GM19438 (cell line): Measurements from ENCODE around the gene SCEL.
"Not testable (repeated sequence)": the region's sequence is repeated elsewhere in the genome, so short reads cannot be mapped to it uniquely, and the experiment has no call there.

Source experiments
- ATAC-seq: cut with Tn5 transposase; IDR thresholded peaks from one replicate; pipeline ENCODE4 v1.9.1; 2021; ENCODE audit warnings: low read depth; ENCODE audit not compliant: unreplicated experiment

SCEL gene, protein sequence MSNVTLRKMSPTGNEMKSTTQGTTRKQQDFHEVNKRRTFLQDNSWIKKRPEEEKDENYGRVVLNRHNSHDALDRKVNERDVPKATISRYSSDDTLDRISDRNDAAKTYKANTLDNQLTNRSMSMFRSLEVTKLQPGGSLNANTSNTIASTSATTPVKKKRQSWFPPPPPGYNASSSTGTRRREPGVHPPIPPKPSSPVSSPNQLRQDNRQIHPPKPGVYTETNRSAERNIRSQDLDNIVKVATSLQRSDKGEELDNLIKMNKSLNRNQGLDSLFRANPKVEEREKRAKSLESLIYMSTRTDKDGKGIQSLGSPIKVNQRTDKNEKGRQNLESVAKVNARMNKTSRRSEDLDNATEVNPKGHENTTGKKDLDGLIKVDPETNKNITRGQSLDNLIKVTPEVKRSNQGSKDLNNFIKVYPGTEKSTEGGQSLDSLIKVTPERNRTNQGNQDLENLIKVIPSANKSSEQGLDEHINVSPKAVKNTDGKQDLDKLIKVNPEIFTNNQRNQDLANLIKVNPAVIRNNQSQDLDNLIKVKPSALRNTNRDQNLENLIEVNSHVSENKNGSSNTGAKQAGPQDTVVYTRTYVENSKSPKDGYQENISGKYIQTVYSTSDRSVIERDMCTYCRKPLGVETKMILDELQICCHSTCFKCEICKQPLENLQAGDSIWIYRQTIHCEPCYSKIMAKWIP

DNA sequence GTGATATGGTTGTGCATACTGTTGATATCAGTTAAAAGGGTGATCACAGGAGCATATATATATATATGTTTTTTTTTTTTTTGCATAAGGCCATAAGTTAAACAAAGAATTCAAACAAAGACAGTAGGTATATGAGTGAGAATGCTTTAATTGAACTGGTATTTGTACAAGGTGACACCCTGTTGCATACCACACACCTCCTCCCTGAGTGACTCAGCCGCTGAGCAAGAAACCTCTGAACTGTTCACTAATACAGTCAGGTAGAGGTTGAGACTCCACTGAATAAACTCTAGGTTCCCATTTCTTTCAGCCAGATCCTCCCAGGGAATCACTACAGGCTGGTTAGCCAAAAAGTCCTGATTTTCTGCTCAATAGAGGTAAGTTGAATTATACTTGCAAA, at the start of gene SCEL:
TSS of gene SCEL (plus strand) at position 259 of the 400 bp plus-strand sequence. CDS start 20,170 bp downstream, outside the sequence.
- ATAC-seq: no peak

DNA sequence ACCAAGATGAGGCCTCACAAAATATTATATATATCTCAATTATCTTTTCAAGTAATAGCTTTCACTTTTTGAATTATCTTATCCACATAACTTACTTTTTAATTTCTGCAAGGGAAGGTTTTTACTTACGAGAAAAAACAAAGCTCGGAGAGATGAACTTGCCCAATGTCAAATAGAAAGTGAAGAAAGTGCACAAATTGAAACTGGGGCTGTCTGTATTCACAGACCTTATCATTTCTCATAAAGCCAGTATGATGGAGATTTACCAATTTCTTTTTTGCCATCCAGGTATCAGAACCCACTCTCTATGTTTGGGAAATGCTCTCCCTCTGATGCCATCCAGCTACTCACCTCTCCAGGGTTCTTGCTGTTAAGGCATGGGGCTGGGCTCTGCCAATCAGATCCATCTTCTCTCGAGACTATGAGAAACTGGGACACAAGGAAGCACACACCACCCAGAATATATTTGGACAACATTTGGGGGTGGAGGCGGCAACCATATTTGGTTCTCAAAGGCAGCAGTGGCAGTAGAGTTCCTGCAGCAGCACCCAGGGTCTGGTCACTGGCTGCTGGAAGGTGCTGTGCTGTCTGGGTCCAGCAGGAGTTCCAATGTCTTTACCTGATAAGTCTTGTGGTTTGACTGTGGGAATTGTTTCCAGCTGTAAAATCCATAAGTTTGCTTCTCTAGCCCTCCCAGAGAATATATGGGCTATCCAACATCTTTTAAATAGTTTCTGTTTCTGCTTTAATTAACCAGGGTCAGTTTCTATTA, 45.8 kb upstream of the SCEL start:
- ATAC-seq: no peak

DNA sequence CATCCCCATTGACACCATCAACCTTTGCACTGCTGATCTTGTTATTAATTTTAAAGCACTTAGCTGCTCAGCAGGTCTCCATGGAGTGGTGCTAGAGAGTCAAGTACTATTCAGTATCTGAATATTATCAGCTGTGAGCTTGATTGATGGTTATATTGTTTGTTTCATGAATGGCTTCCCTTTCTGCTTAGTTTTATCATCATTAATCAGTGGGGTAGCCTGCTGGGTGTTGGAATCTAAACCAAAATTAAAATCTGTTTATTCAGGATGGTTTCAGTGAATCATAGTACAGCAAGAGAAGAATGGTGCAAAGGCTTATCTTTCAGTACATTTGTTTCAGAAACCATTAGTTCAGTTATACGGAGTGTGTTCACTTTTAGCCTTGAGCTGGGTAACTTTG, 42.5 kb upstream of the SCEL start:
- no peak for ATAC-seq

DNA sequence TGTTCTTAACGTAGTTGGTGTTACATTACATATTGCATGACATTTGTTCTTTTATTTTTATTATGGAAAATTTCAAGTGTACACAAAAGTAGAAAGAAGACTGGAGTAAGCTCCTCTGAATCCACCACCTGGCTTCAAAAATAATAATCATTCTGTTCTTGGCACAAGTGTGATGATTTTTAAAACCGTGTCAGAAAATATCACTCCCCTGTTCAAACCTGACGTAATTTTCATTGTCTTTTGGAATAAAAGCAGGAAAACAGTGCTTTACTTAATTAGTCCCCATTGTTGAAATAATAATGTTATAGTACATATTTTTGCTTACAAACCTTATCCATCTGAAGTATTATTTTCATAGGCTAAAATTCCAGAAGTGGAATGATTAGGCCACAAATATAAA, 41.3 kb upstream of the SCEL start:
- ATAC-seq: no peak

DNA sequence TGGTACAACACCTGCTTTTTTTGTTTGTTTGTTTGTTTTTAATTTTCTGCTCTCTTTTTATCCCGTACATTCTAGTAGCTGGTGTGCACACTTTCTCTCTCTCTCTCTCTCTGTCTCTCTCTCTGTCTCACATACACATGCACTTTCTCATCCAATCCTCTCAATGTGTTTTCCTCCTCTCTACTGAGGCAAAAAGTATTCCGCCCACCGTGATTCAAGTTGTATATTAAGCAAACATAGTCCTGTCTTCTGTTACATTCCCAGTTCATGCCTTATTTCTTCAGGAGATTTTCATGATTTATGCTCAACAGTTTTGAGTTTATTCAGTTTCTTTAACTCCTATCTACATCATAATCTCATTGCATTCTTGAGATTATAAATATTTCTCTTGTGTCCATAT, 38.2 kb upstream of the SCEL start:
- no peak for ATAC-seq

DNA sequence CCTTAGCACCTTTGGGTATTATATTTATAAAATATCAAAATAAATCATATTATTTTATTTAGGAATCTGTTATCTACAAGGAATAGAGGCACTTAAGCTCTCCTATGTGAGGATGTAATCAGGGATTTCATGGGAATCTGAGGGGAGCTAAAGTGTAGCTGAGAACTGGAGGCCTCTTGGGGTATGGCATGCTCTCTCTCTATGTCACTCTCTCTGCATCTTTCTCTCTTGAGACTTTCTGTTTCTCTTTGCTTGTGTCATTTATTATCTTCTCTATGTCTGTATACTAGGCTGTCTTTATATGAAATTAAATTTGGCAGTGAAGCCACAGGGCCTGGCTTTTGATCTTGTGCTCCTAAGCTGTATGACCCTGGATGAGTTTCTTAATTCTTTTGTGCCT, 37.7 kb upstream of the SCEL start:
- no peak for ATAC-seq

DNA sequence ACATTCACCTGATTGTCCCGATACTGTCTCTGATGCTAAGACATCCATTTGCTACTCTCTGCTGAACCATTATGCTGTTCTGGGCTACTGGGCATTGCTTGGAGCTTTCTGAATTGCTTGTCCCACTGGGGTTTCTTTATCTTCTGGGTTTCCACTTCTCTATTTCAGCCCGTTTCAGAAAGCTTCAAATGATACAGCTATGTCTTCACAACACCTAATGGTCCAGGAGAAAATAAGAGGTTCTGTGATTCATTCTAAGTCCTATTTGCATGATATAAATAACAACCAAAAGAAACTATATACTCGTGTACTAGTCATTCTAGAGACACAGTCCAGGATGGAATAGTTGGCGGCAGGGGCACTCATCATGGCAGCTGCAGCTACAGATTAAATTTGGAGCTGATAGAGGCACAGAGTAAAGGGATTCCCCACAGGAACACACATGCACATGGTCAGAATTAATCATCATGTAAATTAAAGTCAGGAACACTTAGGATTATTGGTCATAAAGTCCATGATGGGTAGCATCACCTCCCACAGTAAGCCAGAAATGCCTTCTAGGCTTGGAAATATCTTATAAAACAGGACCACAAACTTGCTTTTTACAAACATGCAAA, 33.3 kb upstream of the SCEL start:
- ATAC-seq: peak; percentile 96

DNA sequence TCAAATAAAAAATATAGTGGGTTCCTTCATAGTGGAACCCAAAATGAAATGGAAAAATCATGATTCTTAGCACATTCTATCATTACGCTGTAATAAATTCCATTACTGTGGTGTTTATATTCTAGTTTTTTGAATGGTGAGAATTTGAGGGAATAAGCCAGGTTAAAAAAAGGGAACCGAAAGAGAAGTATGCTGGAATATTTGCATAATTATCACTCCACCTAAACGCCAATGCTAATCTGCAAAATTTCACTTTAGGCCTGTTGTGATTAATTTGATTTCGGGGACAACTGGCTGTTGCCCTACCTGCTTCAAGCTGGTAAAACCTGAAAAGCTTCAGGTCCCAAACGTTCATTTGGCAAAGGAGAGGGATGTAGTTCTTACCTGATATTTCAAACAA, 32.1 kb upstream of the SCEL start:
- ATAC-seq: no peak

DNA sequence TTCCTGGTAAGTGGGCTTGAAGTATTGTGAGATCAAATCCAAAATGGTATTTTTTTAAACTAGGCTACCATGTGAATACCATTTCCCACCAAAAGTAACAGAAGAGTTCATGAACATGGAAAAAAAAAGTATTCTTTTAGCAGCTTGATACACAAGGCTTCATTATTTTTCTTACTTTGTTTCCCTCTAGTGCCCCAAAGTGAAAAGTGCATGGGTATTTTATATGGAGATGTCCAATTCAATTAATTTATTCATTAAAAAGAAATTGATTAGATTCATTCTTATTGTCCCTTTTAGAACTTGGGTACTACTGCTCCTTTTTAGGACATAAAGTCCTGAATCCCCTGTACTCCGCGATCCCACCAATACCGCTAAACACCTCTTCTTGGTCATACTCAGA, 28.6 kb upstream of the SCEL start:
- ATAC-seq: no peak

DNA sequence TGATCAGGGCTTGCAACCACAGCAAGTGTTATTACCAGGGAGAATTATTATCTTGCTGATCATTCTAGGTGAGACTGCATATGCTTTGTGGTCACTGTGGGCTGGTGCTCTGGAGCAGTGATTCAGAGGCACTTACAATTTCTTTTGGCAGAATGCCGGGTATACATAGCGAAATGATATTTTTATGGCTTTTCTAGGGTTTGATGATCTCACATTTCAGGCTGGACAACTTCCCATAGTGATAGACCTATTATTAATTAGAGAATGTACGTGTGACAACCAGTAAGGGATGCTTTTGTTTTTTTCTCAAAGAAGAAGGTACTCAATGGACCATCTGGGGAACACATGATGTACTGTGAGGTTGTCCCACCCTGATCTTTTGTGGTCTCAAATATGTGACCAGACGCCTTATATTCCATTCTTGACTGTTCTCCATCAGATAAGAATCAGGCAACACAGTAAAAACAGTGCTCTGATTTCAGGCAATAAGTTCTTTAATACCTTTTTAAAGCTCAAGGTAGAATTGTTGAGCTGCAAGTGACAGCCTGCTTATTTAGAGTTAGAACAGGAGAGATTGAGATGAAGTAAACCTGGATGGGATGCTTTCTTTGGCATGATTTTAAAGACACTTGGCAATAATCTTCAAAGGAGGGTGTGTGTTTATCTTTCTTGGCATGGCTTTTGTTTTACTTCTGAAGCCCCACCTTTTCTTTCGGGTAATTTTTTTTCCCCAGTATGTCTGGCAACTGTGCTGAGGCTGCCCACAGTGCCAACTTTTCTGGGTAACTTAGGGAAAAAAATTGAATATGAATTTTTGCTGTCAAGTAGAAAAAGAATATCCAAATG, 27.4 kb upstream of the SCEL start:
- ATAC-seq: no peak

DNA sequence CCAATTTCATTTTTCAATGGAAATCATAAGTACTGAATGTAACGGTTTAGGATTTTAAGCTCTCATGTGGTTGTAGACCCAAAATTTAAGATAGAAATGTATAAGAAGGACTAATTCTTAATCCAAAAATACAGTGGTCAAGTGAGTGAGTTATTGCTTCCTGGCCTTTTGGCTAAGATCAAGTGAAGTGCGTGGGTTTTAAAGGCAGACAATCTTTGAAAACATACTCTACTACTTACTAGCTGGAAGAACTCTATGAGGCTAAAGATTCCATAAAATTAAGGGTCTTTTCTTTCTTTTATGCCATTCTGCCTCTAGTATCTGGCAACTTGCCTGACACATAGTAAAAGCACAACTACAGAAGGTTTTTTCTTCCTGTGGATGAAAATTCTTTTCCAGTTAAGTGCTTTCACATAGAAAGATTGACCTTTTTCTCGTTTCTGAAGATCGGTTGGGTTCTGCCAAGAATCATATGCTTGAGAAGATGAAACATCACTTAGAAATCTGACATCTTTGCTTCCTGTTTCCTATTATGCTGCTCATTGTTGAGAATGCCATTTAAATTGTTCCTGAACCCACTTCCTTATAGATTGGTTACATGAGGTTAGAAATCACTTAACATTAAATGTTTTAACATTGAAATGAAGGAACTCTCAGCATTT, 26.4 kb upstream of the SCEL start:
- ATAC-seq: no peak

DNA sequence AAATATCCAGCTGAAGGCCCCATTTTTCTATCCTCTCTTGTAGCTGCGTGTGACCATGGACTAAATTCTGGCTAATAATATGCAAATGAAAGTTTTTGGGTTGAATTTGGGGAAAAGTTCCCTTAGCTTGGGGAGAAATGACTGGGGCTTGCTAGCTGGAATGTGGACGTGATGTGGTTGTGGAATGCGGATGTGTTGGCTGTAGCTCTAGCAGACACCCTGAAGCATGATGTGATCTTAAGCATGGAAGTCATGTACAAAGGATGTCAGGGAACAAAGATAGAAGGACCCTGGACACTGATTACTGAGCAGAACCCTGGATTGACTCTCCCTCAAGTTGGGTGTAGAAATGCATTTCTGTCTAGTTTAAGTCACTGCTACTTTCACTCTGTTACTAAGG, 25.4 kb upstream of the SCEL start:
- ATAC-seq: no peak

DNA sequence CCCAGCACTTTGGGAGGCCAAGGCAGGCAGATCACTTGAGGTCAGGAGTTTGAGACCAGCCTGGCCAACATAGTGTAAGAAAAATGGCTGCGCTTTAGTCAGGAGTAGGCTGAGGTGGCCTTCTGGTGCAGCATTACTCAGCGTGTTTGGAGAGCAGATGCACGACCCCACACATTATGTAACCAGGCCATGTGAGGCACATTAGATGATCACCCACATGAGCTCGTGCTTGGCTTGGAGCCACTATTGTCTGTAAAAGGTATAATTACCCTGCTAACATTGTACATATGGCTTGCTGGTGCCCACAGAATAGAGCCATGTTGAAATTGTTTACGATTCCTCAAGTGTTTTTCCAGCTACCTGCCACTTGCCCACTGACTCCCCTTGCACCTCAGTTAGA, 24.0 kb upstream of the SCEL start:
- ATAC-seq: no peak

DNA sequence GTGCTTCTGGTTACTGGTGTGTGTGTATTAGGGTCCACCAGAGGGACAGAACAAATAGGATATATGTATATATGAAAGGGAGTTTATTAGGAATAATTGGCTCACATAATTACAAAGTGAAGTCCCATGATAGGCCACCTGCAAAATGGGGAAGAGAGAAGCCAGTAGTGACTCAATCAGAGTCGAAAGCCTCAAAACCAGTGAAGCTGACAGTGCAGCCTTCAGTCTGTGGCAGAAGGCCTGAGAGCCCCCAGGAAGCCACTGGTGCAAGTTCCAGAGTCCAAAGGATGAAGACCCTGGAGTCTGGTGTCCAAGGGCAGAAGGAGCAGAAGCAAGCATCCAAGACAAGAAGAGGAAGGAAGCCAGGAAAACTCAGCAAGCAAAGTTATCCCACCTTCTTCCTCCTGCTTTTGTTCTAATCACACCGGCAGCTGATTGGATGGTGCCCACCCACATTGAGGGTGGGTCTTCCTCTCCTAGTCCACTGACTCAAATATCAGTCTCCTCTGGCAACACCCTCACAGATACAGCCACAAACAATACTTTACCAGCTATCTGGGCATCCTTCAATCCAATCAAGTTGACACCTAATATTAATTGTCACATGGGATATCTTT, 21.7 kb upstream of the SCEL start:
- ATAC-seq: peak; percentile 74

DNA sequence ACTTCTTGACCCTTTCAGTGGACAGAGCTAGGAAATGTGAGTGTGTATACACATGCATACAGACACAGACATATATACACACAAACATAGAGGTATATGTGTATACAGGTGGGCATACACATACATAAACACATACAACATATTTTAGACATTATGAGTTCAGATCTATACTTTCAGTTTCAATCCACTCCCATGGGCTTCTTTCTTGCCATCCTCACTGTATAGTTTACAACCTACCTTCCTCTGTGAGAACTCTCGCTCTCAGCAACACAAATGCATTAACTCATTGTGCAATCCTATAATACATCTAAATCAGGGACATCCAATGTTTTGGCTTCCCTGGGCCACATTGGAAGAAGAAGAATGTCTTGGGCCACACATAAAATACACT, 21.2 kb upstream of the SCEL start:
- ATAC-seq: peak; percentile 89

DNA sequence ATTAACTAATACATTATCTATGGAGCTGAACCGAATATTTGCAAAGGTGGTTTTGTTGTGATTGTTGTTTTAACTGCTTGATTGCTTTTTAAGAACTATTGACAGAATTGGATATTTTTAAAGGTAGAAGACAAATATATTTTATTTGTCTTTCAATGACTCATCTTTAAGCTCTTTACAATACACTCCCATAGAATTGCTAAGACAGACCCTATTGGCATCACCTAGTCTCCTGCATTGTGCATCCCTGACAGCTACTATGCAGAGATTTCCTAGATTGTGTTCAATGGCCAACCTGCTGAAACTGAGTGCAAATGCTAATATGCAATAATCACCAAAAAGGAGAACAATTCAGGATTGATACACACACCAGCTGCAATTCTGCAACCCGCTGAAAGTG, 19.7 kb upstream of the SCEL start:
- ATAC-seq: no peak

DNA sequence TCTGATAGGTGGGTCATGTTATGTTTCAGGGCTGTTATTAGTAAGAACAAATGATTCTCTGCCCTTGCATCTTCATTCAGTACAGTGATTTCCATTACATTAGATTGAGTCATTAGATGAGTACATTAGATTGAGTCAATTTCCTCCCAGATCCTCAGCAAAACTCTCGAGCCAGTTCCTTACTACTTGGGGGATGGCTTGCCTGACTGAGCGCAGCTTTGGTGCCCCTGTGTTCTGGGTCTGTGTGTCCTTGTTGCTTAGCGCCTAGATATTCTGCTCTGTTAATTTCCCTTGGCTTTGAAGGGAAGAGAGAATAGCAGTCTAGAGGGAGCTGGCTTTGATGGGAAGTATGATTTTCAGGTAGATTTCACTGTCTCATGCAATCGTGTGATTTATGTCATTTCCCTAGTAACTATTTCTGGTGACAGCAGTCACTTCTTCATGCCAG, 19.1 kb upstream of the SCEL start:
- no peak for ATAC-seq

DNA sequence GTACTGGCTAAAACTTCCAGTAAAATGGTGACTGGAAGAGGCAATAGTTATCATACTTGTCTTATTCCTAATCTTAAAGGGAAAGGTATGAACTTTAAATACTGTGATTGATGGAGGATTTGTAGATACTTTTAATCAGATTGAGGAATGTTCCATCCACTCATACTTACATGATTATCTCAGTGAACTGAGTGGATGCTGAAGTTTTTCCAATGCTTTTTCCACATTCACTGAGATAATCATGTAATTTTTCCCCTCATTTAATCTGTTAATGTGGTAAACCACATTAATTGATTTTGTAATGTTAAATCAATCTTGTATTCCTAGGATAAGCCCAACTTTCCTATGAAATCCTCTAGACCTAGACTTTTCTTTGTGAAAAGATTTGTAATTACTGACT, 17.2 kb upstream of the SCEL start:
- ATAC-seq: no peak

DNA sequence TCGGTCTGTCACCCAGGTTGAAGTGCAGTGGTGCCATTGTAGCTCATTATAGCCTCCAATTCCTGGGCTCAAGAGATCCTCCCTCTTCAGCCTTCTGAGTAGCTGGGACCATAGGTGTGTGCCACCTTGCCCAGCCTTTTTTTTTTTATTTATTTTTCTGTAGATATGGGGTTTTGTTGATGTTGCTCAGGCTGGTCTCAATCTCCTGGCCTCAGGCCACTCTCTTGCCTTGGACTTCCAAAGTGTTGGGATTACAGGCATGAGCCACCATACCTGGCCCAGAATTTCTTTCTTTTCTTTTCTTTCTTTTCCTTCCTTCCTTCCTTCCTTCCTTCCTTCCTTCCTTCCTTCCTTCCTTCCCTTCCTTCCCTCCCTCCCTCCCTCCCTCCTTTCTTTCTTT, 16.1 kb upstream of the SCEL start:
- not testable (repeated sequence) for ATAC-seq
